ENCODE measurements around the gene SACM1L.

DNA sequence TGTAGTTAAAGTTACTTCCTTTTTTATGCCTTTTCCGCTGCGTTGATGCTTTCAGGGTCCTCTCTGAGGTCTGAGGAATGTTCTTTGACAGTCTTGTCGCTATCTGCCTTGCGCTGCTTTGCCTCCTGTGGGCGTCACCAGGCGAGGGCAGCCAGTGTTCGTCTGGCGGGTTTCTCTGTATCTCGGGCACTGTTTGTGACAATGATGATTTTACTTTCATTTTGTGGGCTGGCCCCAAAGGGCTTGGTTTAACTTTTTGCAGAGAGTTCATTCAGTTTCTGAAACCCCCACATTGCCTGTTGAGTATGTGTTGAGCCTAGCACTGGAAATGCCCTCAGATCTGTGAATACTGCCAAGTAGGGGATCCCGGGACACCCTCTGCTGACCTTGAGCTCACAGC lies 24.6 kb upstream of the SACM1L start:
- TF ChIP-seq ZNF274 (IDR thresholded peaks at IDR 0.05; ENCODE audit: low read depth, low read length): no peak
- no peak for TF ChIP-seq YY1 (IDR thresholded peaks at IDR 0.05; ENCODE audit: insufficient read depth, insufficient read length)
- no peak for TF ChIP-seq SUZ12 (IDR thresholded peaks at IDR 0.05; ENCODE audit: extremely low read depth, insufficient read depth, insufficient read length)
